HG03135 (cell line): ENCODE measurements around the gene CFAP47.
"Not testable (repeated sequence)": the region's sequence is repeated elsewhere in the genome, so short reads cannot be mapped to it uniquely, and the experiment has no call there.

Experiments used
- ATAC-seq: cut with Tn5 transposase; IDR thresholded peaks from one replicate; pipeline ENCODE4 v1.9.1; 2021; ENCODE audit warnings: mild to moderate bottlenecking, moderate library complexity; ENCODE audit not compliant: unreplicated experiment

The CFAP47 gene

GRCh38 chrX:36234840-36235528 is 315.4 kb downstream of the CFAP47 start:
- ATAC-seq = not testable (repeated sequence)

DNA sequence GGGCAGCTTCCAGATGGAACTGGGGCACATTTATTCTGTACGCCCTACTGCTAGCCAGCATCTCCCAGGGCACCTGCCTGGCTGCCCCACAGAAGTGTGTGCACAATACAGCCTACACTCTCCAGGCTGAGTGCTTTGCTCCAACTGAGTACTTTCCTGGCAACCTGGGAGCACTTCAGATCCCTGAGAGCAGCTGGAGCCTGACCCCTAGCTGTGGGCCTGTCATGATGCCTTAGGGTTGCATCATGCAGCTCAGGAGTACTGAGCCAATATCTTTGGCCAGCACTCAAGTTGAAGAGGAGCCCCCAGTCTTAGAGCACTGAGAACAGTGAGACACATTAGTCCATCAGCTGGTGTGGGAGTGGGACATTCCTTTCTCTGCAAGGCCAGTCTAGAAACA is 321.9 kb downstream of the CFAP47 start:
- ATAC-seq = no peak

DNA sequence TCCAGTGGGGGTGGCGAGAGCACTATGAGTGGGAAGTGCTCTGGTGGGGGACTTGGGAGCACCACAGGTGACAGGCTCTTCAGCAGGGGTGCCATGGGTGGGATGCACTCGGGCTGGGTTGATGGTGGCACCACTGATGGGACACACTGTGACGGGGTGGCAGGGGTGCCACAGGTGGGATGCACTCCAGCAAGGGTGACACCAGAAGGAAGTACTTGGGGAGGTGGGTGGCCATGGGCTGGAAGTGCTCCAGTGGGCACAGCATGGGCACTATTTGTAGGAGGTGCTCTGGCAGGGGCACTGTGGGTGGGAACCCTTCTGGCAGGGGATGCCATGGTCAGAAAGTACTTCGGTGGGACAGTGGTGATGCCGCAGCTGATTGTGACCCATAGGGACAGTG is 346.6 kb downstream of the CFAP47 start:
- ATAC-seq = no peak

- no peak for ATAC-seq
Observed at GRCh38 chrX:36310136-36310535, 390.6 kb downstream of the CFAP47 start.

- ATAC-seq = no peak
Observed at GRCh38 chrX:36314303-36314702, 394.8 kb downstream of the CFAP47 start.

DNA sequence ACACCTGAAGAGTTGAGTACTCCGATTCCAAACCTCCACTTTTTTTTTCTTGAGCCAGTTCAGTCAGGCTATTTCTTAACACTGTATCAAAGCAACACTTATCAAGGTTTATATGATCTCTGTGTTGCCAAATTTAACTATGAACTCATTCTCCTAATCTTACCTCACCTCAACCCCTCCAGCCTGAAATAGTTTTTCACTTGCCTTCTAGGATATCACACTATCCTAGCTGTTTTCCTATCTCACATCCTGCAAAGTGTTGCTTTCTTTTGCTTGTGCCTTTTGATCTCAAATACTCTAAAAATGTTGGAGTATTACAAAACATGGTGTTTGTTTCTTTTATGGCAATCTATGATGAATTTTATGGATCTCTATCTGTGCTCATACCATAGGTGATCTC is 415.0 kb downstream of the CFAP47 start:
- no peak for ATAC-seq

DNA sequence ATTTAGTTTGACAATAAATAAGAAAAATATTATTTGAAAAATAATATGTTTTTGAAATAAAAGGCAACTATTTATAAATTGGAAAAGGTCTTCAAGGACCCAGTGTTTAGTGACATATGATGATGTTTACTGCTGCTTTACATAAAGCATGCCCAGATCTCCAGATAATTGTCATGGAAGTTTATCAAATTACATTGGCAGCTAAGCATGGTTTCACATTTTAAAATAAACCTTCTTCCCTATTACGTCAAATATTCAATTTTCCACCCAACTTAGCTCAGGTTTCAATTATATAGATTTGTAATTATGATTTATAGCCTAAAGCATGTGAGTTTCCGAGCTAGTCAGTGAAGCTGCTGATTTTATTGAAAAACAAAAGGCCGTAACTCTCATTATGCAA is 417.2 kb downstream of the CFAP47 start:
- ATAC-seq = no peak

GRCh38 chrX:36344301-36344700 is 424.8 kb downstream of the CFAP47 start:
- ATAC-seq = no peak

DNA sequence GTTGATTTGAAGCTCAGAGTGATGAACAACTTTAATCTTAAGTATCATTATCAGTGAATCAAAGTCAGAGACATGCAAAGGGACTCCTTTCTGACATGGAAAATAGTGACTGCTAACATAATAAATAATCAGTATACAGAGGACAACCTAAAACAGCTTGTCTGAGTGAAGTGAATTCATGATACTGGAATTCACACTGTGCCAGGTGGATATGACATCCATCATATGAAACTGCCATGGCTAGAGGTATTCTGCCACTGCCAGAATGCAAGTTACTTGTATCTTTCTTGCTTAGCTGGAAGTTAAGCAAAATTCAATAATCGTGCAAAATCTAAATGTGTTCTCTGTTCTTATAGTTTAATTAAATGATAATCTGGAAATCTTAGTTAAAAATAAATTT is 429.0 kb downstream of the CFAP47 start:
- no peak for ATAC-seq

DNA sequence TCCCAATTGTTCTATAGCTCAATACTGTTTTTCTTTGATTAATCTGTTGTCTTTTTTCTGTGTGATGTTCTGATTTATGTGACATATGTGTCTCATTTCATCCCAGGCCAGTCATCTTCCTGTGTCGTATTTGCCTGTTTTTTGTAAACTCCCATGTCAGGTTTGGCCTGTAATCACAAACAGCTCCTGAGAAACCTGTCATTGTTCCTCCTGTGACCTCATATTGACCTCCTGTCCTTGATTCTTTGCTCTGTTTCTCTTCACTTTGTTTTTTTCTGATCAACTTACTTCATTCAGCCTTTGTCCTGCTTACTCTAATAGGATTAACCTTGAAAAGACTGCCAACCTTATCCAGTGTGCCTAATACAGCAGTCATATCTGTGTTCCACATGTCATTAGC is 438.3 kb downstream of the CFAP47 start:
- ATAC-seq = no peak

- no peak for ATAC-seq
Observed at GRCh38 chrX:36364262-36364661, 444.7 kb downstream of the CFAP47 start.

DNA sequence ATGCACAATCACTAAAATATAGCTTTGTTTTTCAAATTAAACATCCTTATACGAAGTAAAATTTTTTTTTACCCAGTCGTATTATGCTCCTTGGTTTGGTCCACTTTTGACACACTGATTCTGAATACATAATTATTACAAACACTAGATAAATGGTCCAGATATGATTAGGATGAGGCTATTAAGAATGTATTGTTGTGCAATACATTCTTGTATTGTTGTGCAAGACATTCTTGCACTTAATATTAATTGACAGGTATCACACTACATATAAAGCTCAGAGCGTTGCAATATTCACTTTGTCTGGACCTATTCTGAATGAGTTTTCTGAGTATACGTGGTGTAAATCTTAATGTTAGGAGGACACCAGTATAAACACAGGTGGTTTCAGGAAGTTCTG is 464.0 kb downstream of the CFAP47 start:
- no peak for ATAC-seq

GRCh38 chrX:36388901-36389300 is 469.4 kb downstream of the CFAP47 start:
- ATAC-seq = no peak

GRCh38 chrX:36401774-36402173 is 482.2 kb downstream of the CFAP47 start:
- ATAC-seq = no peak

DNA sequence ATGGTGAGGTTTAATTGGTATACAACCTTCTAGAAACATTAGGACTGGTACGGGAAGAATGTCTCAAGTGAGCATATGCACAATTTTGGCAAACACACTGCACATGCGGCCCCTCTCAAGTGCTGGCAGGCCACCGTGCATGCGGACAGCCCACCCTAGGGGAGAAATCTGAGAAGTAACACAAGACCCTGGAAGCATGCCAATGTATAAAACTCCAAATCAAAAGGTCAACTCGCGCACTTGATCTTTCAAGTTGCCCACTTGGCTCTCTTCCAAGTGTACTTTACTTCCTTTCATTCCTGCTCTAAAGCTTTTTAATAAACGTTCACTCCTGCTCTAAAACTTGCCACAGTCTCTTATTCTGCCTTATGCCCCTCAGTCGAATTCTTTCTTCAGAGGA is 488.3 kb downstream of the CFAP47 start:
- no peak for ATAC-seq

DNA sequence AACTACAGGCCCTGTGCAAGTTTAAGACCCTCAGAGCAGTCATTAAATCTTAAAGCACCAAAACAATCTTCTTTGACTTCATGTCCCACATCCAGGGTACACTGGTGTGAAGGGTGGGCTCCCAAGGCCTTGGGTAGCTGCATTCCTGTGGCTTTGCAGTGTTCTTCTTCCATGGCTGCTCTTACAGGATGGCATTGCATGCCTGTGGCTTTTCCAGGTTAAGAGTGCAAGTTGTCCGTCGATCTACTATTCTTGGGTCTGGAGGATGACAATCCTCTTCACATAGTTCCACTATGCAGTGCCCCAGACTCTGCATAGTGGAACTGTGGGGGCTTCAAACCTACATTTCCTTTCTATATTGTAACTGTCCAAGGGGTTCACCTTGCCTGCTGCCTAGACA is 494.5 kb downstream of the CFAP47 start:
- no peak for ATAC-seq

- ATAC-seq = no peak
Observed at GRCh38 chrX:36422368-36422767, 502.8 kb downstream of the CFAP47 start.

- no peak for ATAC-seq
Observed at GRCh38 chrX:36431819-36432218, 512.3 kb downstream of the CFAP47 start.

GRCh38 chrX:36434522-36434921 is 515.0 kb downstream of the CFAP47 start:
- ATAC-seq = no peak
